GM18907 (cell line): ENCODE data around the gene DGKH.
A peak's percentile ranks its signal among the peaks of the same experiment; 100 is the strongest.
"Not testable (repeated sequence)": the region's sequence is repeated elsewhere in the genome, so short reads cannot be mapped to it uniquely, and the experiment has no call there.

Source experiments
- ATAC-seq: cut with Tn5 transposase; IDR thresholded peaks from one replicate; pipeline ENCODE4 v1.9.1; 2021; ENCODE audit warnings: mild to moderate bottlenecking, moderate library complexity; ENCODE audit not compliant: unreplicated experiment

The DGKH gene

DNA sequence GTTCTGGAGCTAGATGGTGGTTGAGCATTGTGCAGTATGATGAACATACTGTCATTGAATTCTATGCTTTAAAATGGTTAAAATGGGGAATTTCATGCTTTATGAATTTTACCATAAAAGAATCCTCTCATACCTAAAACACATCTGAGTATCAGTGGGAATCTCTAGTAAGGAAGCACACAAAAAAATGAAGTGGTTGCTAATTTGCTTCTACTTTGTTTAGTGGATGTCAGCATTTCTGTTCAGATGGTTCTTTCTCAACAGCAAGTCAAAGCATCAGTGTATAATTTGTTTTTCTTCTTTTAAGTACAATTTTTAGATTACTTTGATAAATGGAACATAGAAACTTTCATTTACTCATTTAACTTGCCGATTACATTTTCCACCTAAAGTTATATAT is 171.4 kb downstream of the DGKH start:
- ATAC-seq, result no peak

DNA sequence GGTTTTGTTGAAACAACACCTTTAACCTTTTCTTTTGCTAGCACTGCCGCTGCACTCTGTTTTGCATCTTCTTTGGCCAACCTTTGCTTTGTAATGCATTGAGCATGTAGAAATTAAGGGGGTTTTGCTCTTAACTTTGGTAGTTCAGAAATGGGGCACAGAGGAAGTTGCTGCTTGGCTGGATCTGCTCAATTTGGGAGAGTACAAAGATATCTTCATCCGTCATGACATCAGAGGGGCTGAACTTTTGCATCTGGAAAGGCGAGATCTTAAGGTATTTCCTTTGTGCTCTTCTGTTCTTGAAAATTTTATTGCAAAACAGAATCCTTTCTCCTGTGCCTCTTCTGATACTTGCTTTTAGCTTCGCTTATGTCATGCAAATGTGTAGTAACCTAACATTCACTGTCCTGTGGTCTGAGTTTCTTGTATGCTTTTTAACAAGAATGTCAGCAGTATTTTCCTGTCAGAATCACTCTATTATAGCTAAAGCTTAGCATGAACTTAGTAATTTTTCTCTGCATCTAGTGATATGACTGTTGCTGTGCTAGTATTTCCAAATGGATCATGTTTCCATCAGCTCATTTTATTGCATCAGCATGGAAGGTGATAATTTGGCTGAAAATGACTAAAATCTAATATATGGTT is 172.8 kb downstream of the DGKH start:
- ATAC-seq, result no peak

DNA sequence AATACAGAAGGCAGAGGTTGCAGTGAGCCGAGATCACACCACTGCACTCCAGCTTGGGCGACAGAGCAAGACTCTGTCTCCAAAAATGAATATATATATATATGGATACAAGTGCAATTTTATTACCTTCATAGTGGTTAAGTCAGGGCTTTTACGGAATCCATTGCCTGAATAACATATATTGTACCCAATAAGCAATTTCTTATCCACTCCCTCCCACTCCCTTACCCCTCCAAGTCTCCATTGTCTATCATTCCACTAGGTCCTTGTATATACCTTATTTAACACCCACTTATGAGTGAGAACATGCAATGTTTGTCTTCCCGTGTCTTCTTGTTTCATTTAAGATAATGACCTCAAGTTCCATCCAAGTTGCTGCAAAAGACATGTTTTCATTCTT is 175.2 kb downstream of the DGKH start:
- no peak for ATAC-seq

DNA sequence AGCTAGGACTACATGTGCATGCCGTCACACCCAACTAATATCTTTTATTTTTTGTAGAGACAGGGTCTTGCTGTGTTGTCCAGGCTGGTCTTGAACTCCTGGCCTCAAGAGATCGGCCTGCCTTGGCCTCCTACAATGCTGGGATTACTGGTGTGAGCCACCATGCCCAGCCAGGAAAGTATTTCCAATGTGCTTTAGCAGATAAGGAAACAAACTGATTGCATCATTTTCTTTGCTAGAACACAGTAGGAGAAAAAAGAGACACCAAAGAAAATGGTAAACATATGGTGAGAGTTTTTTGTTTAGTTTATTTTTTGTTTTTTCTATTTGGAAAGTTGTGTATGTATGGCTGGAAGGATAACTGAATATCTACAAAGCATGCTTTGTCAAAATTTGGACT is 176.6 kb downstream of the DGKH start:
- no peak for ATAC-seq

DNA sequence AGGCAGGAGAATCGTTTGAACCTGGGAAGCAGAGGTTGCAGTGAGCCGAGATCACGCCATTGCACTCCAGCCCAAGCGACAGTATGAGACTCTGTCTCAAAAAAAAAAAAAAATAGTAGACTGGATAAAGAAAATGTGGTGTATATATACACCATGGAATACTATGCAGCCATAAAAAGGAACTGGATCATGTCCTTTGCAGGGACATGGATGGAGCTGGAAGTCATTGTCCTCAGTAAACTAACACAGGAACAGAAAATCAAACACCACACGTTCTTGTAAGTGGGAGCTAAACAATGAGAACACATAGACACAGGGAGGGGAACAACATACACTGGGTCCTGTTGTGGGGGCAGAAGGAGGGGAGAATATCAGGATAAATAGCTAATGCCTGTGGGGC is 178.3 kb downstream of the DGKH start:
- not testable (repeated sequence) for ATAC-seq

DNA sequence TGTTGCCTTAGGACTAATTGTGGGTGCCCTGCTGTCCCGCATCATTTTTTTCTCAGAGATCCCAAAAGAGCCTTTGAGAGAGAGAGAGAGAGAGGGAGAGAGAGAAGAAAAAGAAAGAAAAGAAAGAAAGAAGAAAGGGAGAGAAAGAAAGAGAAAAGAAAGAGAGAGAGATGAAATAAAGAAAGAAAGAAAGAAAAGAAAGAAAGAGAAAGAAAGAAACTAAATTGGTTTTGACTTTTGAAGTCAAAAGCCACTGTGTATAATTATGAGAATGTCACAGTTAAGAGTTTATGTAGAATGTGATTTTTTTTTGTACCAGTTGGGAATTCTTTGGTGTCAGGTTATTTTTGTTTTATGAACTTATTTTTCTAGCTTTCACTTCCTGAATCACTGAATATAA is 180.1 kb downstream of the DGKH start:
- no peak for ATAC-seq

DNA sequence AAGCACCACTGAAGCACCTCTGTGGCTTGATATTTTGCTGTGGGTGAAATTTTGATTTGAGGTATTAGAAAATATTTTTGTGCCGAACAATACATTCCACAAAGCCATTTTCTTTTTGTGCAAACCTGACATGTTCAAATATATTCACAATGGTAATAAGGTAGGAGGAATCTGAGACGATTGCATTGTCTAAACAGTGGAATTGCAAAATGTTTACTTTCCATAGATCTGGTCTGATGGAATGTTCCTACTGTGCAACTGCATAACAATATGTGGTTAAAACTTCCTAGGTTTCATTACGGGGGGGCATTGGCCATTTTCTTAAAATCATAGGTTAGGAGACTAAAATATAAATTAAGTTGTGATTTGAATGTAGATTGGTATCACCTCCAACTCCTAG is 180.8 kb downstream of the DGKH start:
- ATAC-seq, result no peak

DNA sequence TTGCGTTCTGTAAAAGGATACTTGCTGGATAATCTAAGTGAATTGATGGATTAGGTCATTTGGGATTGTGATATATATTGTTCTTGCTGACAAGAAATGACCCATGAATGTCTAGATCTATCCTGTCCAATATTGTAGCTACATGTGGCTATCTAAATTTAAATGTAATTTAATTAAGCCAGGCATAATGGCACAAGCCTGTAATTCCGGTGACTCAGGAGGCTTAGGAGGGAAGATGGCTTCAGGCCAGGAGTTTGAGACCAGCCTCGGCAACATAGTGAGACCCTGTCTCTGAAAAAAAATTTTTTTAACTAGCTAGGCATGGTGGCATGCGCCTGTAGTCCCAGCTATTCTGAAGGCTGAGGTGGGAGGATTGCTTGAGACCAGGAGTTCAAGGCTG is 184.2 kb downstream of the DGKH start:
- no peak for ATAC-seq

DNA sequence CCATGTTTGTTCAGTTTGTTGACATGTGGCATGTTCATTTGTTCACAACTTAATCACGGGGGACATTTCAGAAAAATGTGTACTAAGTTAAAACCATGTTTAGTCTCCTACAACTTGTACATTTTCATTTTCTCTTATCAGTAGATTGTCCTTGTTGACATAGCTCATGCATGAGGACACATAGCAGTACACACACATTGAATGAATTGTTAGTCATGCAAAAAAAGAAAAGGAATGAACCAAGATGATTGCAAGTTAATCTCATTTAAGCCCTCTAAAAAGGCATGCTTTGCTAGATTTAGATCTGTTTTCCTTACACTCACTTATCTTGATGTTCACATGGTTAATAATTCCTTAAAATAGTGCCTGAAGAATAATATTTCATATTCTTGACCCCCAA is 185.3 kb downstream of the DGKH start:
- ATAC-seq, result no peak

DNA sequence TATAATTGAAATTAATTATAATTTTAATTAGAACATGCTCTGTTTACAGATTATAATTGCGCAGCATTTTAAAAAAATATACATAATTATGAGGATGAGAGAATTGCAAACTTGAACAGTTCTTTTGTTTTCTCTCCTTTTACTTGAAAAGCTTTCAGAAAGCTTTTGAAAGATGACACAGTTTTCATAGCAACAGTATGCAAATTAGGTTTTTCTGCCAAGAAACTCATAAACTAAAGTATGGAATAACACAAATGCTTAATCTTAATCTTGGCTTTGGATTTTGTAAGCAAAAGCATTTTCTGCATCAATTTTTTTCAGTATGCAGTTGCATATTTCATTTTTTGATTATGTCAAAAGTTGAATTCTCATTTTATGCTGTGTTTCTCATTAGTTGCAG is 190.7 kb downstream of the DGKH start:
- ATAC-seq, result no peak

DNA sequence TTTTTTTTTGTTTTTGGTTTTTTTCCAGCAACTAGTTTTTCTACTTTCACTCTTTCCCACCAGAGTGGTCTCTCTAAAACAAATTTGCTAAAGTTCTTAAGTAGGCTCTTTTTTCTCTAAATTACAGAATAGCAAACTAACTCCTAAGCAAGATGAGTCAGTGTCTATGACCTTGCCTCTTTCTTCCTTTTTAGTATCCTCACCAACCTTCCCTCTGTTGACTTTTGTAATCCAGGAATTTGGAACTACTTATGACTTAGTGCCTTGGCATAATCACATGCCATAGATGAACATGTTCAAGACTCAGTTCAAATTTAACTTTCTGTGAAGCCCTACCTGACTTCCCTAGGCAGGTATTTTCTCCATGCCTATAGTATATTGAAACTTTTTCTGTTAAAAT is 191.2 kb downstream of the DGKH start:
- no peak for ATAC-seq

DNA sequence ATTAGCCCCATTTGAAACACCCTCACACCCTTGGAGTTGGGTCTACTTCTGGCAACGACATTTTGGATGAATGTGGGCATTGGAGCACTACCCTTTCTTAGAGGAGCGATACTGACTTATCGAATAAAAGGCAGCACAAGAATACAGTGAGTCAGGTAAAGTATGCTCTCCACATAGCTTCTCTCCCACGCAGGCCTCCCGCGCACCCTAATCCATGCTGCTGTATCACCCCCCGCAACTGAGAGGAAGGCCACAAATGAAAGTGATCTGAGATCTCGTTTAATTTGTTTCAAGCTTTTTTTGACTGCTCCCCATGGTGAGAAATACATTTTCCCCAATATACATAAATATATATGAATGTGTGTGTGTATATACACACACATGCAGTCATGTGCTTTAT is 198.1 kb downstream of the DGKH start:
- no peak for ATAC-seq

DNA sequence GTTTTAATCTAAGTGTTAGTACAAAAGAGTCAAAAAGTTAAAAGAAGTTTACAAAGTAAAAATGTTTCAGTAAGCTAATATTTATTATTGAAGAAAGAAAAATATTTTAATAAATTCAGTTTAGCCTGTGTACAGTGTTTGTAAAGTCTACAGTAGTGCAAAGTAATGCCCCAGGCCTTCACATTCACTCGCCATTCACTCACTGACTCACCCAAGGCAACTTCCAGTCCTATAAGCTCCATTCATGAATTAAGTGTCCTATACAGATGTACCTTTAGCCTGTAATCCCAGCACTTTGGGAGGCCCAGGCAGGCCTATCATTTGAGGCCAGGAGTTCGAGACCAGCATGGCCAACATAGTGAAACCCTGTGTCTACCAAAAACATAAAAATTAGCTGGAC is 199.4 kb downstream of the DGKH start:
- no peak for ATAC-seq

DNA sequence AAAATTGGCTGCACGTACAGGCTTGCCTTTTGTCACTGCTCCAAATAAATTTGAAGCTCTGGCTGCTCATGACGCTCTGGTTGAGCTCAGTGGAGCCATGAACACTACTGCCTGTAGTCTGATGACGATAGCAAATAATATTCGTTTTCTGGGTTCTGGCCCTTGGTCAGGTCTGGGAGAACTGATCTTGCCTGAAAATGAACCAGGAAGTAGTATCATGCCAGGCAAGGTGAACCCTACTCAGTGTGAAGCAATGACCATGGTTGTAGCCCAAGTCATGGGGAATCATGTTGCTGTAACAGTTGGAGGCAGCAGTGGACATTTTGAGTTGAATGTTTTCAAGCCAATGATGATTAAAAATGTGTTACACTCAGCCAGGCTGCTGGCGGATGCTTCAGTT is 207.4 kb downstream of the DGKH start:
- no peak for ATAC-seq

DNA sequence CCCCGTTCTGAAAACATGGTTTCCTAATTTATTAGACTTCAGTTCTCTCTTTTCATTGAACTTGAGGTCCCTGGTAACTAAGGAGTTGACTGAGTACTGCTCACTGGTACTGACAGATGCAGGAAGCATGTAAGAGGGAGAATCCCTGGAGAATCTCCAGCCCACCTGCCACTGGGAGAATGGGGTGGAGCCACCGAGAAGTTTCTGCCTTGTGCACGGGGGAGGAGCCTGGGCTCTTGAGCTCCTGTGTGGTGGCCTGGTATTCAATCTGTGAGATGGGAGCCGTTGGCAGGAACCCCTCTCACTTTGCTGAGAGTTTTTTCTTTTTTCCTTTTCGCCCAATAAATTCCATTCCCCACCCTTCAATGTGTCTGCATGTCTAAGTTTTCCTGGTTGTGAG is 210.3 kb downstream of the DGKH start:
- ATAC-seq, result no peak

DNA sequence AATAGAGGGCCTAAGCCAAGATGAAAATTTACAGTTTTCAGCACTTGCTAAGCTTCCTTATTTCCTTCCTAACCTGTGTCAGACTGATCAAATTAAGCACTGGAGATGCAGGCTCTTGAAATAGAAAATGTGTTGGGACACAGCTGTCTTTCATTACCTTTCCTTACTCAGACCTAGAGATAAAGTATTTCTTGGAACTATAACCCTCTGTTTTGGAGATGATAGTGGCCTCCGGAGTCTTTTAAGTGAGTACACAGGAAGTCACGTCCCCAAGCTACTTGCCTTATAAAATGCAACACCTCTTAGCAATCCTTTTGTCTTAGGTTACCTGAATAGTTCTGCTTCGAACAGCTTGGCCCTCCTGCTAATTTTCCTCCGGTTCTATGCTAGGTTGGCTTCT is 211.1 kb downstream of the DGKH start:
- ATAC-seq, result no peak

DNA sequence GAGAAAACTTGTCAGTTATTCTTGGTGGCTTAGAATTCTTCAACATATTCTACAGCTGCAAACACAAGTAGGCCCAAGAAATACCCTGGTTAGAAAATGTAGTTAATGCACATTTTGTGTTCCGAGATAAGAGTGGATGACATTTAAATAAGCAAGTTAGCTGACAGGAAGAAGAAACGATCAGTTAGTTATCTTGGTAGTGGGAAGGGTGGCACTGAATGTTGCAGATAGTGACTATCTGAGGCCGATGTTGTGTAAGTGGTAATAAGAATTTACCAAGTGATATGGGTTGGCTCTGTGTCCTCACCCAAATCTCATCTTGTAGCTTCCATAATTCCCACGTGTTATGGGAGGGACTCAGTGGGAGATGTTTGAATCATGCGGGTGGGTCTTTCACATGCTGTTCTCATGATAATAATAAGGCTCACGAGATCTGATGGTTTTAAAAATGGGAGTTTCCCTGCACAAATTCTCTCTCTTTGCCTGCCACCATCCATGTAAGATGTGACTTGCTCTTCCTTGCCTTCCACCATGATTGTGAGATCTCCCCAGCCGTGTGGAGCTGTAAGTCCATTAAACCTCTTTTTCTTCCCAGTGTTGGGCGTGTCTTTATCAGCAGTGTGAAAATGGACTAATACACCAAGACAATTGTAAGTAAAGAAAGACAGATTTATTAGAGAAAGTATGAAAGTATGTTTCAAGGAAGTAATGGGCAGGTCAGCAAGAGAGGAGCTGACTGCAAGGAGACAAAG is 212.6 kb downstream of the DGKH start:
- ATAC-seq, result no peak

DNA sequence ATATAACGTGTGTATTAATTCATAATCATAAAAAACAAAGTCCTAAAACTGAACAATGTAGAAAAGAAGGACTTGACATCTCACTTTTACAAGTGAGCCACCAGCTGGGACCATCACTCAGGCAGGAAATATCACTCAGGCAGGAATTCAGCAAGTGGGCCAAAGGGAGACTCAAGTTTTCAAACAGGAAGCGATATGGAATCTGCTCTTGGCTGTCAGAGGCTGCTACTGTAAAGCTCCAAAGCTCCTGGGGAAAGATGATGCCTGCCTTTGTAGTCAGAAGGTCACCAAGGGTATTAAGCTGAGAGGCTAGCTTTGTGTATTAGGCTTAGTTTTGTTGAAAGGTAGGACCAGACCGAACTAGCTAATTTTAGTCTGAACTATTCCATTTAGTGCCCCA is 218.0 kb downstream of the DGKH start:
- no peak for ATAC-seq

DNA sequence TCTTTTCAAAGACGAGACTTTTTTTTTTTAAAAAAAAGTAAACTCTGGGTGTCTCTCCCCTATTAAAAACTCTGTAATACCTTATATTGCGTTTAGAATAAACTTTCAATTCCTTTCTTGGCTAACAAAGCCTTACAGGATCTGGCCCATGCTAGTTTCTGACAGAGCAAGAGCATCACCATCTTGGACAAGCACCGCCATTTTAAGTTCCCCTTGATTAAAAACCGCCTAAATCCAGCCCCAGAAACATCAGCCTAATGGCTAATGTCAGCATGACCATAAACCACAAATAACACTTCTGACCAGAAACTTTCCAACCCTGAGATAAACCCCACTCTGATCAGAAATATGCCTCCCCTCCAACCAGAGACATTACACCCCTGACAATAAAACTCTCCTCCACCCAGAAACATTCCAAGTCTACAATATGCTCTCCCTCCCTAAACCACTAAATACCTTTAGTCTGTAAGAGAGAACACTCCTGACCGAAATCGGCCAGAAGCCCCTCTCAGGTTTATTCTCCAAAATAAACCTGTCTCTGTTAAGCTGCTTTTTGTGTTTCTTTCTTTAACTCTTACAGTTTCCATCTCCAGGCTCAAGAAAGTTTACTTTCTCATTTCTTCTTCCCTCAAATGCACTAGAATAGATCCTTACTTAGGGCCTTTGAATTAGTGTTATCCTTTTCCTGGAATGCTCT is 221.9 kb downstream of the DGKH start:
- ATAC-seq, result no peak

DNA sequence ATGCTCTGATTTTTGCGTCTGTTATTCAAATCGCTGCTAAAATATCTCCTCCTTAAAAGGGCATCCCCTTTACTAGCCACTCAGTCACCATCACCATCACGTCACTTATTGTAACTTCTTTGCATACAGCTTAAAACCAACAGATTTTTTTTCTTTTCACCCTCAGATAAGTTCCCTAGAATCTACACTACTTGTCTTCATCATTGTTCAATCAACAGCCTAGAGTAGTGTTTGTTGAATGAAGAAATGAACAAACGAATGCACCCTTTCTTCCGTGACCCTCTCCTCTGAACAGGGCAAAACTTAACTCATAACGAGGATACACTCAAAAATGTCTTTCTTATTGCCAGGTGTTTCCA is 222.4 kb downstream of the DGKH start:
- no peak for ATAC-seq

DNA sequence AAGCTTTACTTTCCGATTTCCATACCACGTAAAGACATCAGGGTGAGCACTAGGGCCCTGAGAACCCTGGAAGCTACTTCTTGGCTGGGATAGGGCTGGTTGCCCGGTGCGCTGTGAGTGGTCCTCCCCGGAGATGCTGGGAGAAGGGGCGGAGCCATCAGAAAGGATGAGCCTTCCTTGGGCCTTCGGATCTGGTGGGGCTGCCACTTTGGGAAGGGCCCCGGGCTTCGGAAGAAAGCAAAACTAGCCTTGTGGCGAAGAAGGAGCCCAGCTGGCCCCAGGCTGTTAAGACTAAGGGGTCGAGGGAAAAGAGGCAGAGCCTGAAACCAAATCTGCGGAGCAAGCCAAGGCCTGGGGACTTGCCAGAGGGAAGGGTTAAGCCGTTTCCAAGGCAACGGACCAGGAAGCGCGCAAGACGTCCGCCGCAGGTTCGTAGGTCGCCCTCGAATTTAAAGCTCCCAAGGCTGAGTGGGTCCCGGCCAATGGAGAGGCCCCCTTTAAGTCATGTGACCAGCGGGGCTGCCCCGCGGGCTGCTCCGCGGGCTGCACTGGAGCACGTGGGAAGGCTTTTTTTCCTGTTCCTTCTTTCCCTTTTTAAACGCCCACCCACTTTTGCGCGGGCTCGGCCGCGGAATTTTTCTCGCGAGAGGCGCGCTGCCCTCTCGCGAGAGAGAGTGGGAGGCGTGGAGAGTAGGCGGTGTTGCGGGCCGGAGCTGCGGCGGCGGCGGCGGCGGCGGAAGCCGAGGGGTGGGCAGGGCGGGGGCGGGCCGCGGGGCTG is 223.1 kb downstream of the DGKH start:
- ATAC-seq, result peak; percentile 84
